Esophagus squamous epithelium (tissue), 4 donors: ENCODE data around the gene ICA1L.

Experiments used
- POLR2A ChIP-seq, 4 donors: fragments of 450-650 bp; IDR thresholded peaks; one replicate each; pipeline ENCODE4 v1.6.1; 2017; ENCODE audit warnings: antibody characterized with exemption in 4 of 4, mild to moderate bottlenecking in 4 of 4, moderate library complexity in 3 of 4
- TF ChIP-seq, protein P1 (sequence below), 6 experiments: fragments of 450-650 bp in 4 of 6; fragments of 200-600 bp in 2 of 6; sonication (generic) in 2 of 6; IDR thresholded peaks; one replicate each; pipeline ENCODE4 v1.5.1; 2016 to 2019; ENCODE audit warnings: antibody characterized with exemption in 6 of 6, mild to moderate bottlenecking in 4 of 6, moderate library complexity in 4 of 6

- TF ChIP-seq, protein P1, sequence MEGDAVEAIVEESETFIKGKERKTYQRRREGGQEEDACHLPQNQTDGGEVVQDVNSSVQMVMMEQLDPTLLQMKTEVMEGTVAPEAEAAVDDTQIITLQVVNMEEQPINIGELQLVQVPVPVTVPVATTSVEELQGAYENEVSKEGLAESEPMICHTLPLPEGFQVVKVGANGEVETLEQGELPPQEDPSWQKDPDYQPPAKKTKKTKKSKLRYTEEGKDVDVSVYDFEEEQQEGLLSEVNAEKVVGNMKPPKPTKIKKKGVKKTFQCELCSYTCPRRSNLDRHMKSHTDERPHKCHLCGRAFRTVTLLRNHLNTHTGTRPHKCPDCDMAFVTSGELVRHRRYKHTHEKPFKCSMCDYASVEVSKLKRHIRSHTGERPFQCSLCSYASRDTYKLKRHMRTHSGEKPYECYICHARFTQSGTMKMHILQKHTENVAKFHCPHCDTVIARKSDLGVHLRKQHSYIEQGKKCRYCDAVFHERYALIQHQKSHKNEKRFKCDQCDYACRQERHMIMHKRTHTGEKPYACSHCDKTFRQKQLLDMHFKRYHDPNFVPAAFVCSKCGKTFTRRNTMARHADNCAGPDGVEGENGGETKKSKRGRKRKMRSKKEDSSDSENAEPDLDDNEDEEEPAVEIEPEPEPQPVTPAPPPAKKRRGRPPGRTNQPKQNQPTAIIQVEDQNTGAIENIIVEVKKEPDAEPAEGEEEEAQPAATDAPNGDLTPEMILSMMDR (IDR thresholded peaks at IDR 0.05), result no peak
- no peak for TF ChIP-seq POLR2A (IDR thresholded peaks at IDR 0.05)
These were observed 46.7 kb downstream of the ICA1L start for GRCh38 chr2:202824901-202825300.
